C4-2B (cell line): ENCODE measurements around the gene ATP5MG.

Experiments used
- H3K27ac ChIP-seq: fragments of 450-650 bp; 2 replicates; pipeline ENCODE4 v1.5.1; 2017
- CTCF ChIP-seq: fragments of 450-650 bp; conservative IDR thresholded peaks from 2 replicates; pipeline ENCODE4 v1.5.1; 2017; ENCODE audit warnings: mild to moderate bottlenecking
- ZFX ChIP-seq: fragments of 450-650 bp; IDR thresholded peaks from 2 replicates; pipeline ENCODE4 v1.6.1; 2017

The ATP5MG gene

GRCh38 chr11:118442908-118443589 is 41.6 kb downstream of the ATP5MG start:
- TF ChIP-seq CTCF, result no peak

GRCh38 chr11:118443590-118444218 is 42.3 kb downstream of the ATP5MG start:
- TF ChIP-seq CTCF (no peak), ZFX (no peak)
- H3K27ac ChIP-seq, result no peak overlapping the region

More at GRCh38 chr11:118442908-118443589, 41.6 kb downstream of the ATP5MG start:
- H3K27ac ChIP-seq, result no peak overlapping the region

GRCh38 chr11:118447423-118447822 is 46.0 kb downstream of the ATP5MG start:
- no peak overlapping the region for H3K27ac ChIP-seq
- TF ChIP-seq ZFX, result no peak
- TF ChIP-seq CTCF, result no peak

GRCh38 chr11:118448294-118448693 is 46.9 kb downstream of the ATP5MG start:
- no peak overlapping the region for H3K27ac ChIP-seq

GRCh38 chr11:118449316-118449918 is 48.0 kb downstream of the ATP5MG start:
- no peak for TF ChIP-seq CTCF
- TF ChIP-seq ZFX, result no peak
- no peak overlapping the region for H3K27ac ChIP-seq

More at GRCh38 chr11:118448294-118448693, 46.9 kb downstream of the ATP5MG start:
- TF ChIP-seq ZFX (no peak), CTCF (no peak)

GRCh38 chr11:118450451-118450850 is 49.0 kb downstream of the ATP5MG start:
- no peak for TF ChIP-seq CTCF
- TF ChIP-seq ZFX, result no peak
- no peak overlapping the region for H3K27ac ChIP-seq
